IgD-negative memory B cell (primary cell): Measurements from ENCODE around the gene NCLN. TPM values are rescaled to one million over a fixed set of nuclear protein-coding genes. Genes with fewer than 3 reads are reported as not detected.
"Not testable (repeated sequence)": the region's sequence is repeated elsewhere in the genome, so short reads cannot be mapped to it uniquely, and the experiment has no call there.

Source experiments
- H3K27ac Mint-ChIP-seq, 3 donors: one replicate each; pipeline ENCODE4 v1.8.0; 2020 to 2022; ENCODE audit warnings: mild to moderate bottlenecking in 3 of 3, mixed read lengths in 3 of 3, moderate library complexity in 1 of 3
- H3K27me3 Mint-ChIP-seq: one replicate; pipeline ENCODE4 v1.8.0; 2021; ENCODE audit warnings: mixed read lengths
- H3K36me3 Mint-ChIP-seq: one replicate; pipeline ENCODE4 v1.8.0; 2020; ENCODE audit warnings: mild to moderate bottlenecking, mixed read lengths
- H3K4me1 Mint-ChIP-seq, 3 donors: one replicate each; pipeline ENCODE4 v1.8.0; 2020 to 2022; ENCODE audit warnings: mixed read lengths in 3 of 3, mild to moderate bottlenecking in 1 of 3
- H3K4me3 Mint-ChIP-seq, 4 donors: one replicate each; pipeline ENCODE4 v1.8.0; 2020 to 2022; ENCODE audit warnings: mild to moderate bottlenecking in 4 of 4, mixed read lengths in 4 of 4, moderate library complexity in 3 of 4
- H3K9me3 Mint-ChIP-seq, 3 donors: one replicate each; pipeline ENCODE4 v1.8.0; 2020 to 2021; ENCODE audit warnings: mixed read lengths in 3 of 3, mild to moderate bottlenecking in 1 of 3
- polyA plus RNA-seq: library from polyadenylated mRNA; unstranded; fragments of 300-500 nt; fragmentation: Illumina TruSeq; gene quantifications from one replicate; pipeline ENCODE4 v1.2.3, GENCODE V29; 2021

The NCLN gene
- polyA plus RNA-seq, 1 donor from 2014 or later, result 29.9 TPM

GRCh38 chr19:3163943-3164342 lies 21.8 kb upstream of the NCLN start:
- Mint-ChIP-seq H3K4me1 (peaks cover 9 to 12% (median 12%) of the 10 kb centered on the region in 3 donors), H3K36me3 (peaks cover 1% of the 10 kb centered on the region), H3K27ac (peak overlapping the region in 1 of 3 donors; percentile 49), H3K4me3 (peak overlapping the region in 1 of 4 donors; percentile 60), H3K9me3 (peaks cover 0 to 3% (median 0%) of the 10 kb centered on the region in 3 donors), H3K27me3 (peaks cover 2% of the 10 kb centered on the region)

- H3K36me3 Mint-ChIP-seq, result peaks cover 1% of the 10 kb centered on the region
- no peak overlapping the region for H3K4me3 Mint-ChIP-seq
- peaks cover 0 to 3% (median 0%) of the 10 kb centered on the region in 3 donors for H3K9me3 Mint-ChIP-seq
- H3K4me1 Mint-ChIP-seq, result peaks cover 17 to 25% (median 22%) of the 10 kb centered on the region in 3 donors
- no peak overlapping the region for H3K27ac Mint-ChIP-seq
- H3K27me3 Mint-ChIP-seq, result peaks cover 2% of the 10 kb centered on the region
Observed at GRCh38 chr19:3167533-3168272, 18.0 kb upstream of the NCLN start.

DNA sequence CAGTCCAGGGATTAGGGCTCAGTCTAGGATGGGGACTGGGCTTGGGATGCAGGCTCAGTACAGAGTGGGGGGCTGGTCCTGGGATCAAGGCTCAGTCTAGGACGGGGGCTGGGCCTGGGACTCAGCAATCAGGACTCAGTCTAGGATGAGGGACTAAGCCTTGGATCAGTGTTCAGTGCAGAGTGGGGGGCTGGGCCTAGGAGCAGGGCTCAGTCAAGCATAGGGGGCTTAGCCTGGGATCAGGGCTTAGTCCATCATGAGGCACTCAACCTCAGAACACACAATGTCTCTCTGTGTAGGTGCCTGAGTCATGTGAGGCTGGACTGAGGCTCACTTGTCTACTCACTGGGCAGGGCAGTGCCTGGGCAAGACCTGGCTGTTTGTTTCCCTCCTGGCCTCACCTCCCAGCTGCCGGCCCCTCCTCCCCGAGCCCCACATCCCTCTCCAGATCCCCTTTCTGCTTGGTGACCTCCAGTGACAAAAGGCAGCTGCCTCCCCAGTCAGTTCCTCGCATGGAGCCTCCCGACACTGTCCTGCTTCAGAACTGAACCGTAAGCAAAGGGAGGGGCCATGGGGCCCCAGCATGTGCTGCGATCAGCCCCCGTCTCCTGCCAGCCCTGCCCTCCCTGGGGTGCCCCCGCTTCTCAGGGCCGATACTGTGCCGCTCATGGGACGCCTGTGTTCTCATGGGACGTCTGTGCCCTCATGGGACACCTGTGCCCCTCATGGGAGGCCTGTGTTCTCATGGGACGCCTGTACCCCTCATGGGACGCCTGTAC lies 13.6 kb upstream of the NCLN start:
- Mint-ChIP-seq H3K27ac (peak overlapping the region; percentile 87 to 97 (median 91)), H3K36me3 (peaks cover 1% of the 10 kb centered on the region), H3K9me3 (peaks cover 0 to 8% (median 2%) of the 10 kb centered on the region in 3 donors), H3K27me3 (no peaks in the 10 kb centered on the region), H3K4me1 (peaks cover 16 to 23% (median 17%) of the 10 kb centered on the region in 3 donors), H3K4me3 (peak overlapping the region in 3 of 4 donors; percentile 48 to 72 (median 71))

DNA sequence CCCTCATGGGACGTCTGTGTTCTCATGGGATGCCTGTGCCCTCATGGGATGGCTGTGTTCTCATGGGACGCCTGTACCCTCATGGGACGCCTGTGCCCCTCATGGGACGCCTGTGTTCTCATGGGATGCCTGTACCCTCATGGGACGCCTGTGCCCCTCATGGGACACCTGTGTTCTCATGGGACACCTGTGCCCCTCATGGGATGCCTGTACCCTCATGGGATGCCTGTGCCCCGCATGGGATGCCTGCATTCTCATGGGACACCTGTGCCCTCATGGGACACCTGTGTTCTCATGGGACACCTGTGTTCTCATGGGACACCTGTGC lies 13.1 kb upstream of the NCLN start:
- Mint-ChIP-seq H3K4me3 (peak overlapping the region in 3 of 4 donors; percentile 48 to 72 (median 71)), H3K27ac (peak overlapping the region; percentile 87 to 97 (median 91)), H3K4me1 (peaks cover 17 to 23% (median 17%) of the 10 kb centered on the region in 3 donors)
- H3K36me3 Mint-ChIP-seq, H3K27me3 Mint-ChIP-seq, H3K9me3 Mint-ChIP-seq: not testable (repeated sequence)

- Mint-ChIP-seq H3K4me1 (peaks cover 15 to 22% (median 16%) of the 10 kb centered on the region in 3 donors), H3K27ac (peak overlapping the region; percentile 92 to 98 (median 96)), H3K4me3 (peak overlapping the region; percentile 48 to 89 (median 68)), H3K27me3 (no peaks in the 10 kb centered on the region), H3K9me3 (peaks cover 0 to 14% (median 2%) of the 10 kb centered on the region in 3 donors), H3K36me3 (peaks cover 3% of the 10 kb centered on the region)
Observed at GRCh38 chr19:3175781-3176714, 9.7 kb upstream of the NCLN start.

- no peaks in the 10 kb centered on the region for H3K27me3 Mint-ChIP-seq
- peak overlapping the region; percentile 92 to 98 (median 96) for H3K27ac Mint-ChIP-seq
- H3K4me1 Mint-ChIP-seq, result peaks cover 13 to 22% (median 15%) of the 10 kb centered on the region in 3 donors
Observed at GRCh38 chr19:3176715-3177501, 8.8 kb upstream of the NCLN start.

DNA sequence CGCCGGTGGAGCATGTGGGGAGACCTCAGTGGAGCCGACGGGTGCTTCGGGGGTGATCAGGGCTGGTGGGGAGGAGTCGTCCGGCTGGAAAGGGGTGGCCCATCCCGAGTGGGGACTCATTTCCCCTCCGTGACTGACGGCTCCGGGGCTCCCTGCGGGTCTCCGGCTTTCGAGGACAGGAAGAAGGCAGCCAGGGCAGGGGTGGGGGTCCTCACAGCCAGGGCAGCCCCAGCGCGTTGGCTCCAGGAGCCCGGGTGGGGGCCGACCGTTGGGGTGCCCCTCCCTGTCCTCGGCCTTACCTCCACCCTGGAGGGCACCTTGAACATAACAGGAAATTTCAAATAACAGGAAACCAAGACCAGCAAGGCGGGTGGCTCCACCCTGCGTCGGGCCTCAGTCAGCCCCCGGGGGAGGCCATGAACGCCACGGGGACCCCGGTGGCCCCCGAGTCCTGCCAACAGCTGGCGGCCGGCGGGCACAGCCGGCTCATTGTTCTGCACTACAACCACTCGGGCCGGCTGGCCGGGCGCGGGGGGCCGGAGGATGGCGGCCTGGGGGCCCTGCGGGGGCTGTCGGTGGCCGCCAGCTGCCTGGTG lies 7.3 kb upstream of the NCLN start, which contains the start of gene S1PR4:
Gene S1PR4 (plus strand): TSS at position 393 of the 596 bp plus-strand sequence. CDS start 24 bp downstream, at position 417.
- H3K27me3 Mint-ChIP-seq, result no peaks in the 10 kb centered on the region
- H3K4me1 Mint-ChIP-seq, result peaks cover 15 to 17% (median 15%) of the 10 kb centered on the region in 3 donors
- peaks cover 3% of the 10 kb centered on the region for H3K36me3 Mint-ChIP-seq
- peak within 1 kb of the TSS; percentile 96 to 99 (median 98) for H3K4me3 Mint-ChIP-seq
- peaks cover 0 to 11% (median 2%) of the 10 kb centered on the region in 3 donors for H3K9me3 Mint-ChIP-seq
- H3K27ac Mint-ChIP-seq, result peak within 1 kb of the TSS; percentile 97 to 100 (median 99)

More at GRCh38 chr19:3176715-3177501, 8.8 kb upstream of the NCLN start:
- H3K36me3 Mint-ChIP-seq, result peaks cover 3% of the 10 kb centered on the region
- H3K9me3 Mint-ChIP-seq, result peaks cover 0 to 14% (median 2%) of the 10 kb centered on the region in 3 donors
- peak overlapping the region; percentile 31 to 89 (median 84) for H3K4me3 Mint-ChIP-seq

- Mint-ChIP-seq H3K27me3 (no peaks in the 10 kb centered on the region), H3K36me3 (peaks cover 3% of the 10 kb centered on the region), H3K4me3 (peak overlapping the region; percentile 96 to 99 (median 98)), H3K9me3 (peaks cover 0 to 11% (median 2%) of the 10 kb centered on the region in 3 donors), H3K27ac (peak overlapping the region; percentile 94 to 100 (median 97)), H3K4me1 (peaks cover 19 to 22% (median 21%) of the 10 kb centered on the region in 3 donors)
Observed at GRCh38 chr19:3178973-3179738, 6.6 kb upstream of the NCLN start.

- Mint-ChIP-seq H3K4me3 (peak overlapping the region; percentile 96 to 99 (median 98)), H3K4me1 (peaks cover 23 to 28% (median 24%) of the 10 kb centered on the region in 3 donors), H3K27me3 (no peaks in the 10 kb centered on the region), H3K36me3 (peaks cover 3% of the 10 kb centered on the region), H3K9me3 (peaks cover 0 to 11% (median 2%) of the 10 kb centered on the region in 3 donors), H3K27ac (peak overlapping the region; percentile 94 to 100 (median 97))
Observed at GRCh38 chr19:3179739-3180293, 5.9 kb upstream of the NCLN start.

GRCh38 chr19:3183721-3184641 lies 1.7 kb upstream of the NCLN start:
- Mint-ChIP-seq H3K27ac (peak overlapping the region; percentile 37 to 90 (median 89)), H3K36me3 (peaks cover 3% of the 10 kb centered on the region), H3K27me3 (no peaks in the 10 kb centered on the region), H3K4me1 (peaks cover 22 to 35% (median 23%) of the 10 kb centered on the region in 3 donors), H3K4me3 (peak overlapping the region; percentile 58 to 96 (median 78)), H3K9me3 (no peaks in the 10 kb centered on the region)

GRCh38 chr19:3184847-3185460 lies 776 bp upstream of the NCLN start:
- H3K4me3 Mint-ChIP-seq, result peak overlapping the region; percentile 88 to 97 (median 95)
- H3K9me3 Mint-ChIP-seq, result no peaks in the 10 kb centered on the region
- H3K27me3 Mint-ChIP-seq, result no peaks in the 10 kb centered on the region
- peak overlapping the region; percentile 37 to 97 (median 89) for H3K27ac Mint-ChIP-seq
- H3K4me1 Mint-ChIP-seq, result peaks cover 22 to 37% (median 23%) of the 10 kb centered on the region in 3 donors
- H3K36me3 Mint-ChIP-seq, result peaks cover 3% of the 10 kb centered on the region
